Uterus (tissue), 2 donors: ENCODE measurements around the gene ICA1.

Experiments
- POLR2A ChIP-seq, 2 donors: fragments of 450-650 bp; IDR thresholded peaks; one replicate each; pipeline ENCODE4 v1.6.1; 2016; ENCODE audit warnings: antibody characterized with exemption in 2 of 2, mild to moderate bottlenecking in 1 of 2, moderate library complexity in 1 of 2
- TF ChIP-seq, protein P1 (sequence below), 4 experiments: fragments of 200-600 bp in 2 of 4; fragments of 450-650 bp in 2 of 4; sonication (generic) in 2 of 4; IDR thresholded peaks; one replicate each; pipeline ENCODE4 v1.5.1; 2016 to 2019; ENCODE audit warnings: antibody characterized with exemption in 4 of 4, mild to moderate bottlenecking in 2 of 4, moderate library complexity in 1 of 4

DNA sequence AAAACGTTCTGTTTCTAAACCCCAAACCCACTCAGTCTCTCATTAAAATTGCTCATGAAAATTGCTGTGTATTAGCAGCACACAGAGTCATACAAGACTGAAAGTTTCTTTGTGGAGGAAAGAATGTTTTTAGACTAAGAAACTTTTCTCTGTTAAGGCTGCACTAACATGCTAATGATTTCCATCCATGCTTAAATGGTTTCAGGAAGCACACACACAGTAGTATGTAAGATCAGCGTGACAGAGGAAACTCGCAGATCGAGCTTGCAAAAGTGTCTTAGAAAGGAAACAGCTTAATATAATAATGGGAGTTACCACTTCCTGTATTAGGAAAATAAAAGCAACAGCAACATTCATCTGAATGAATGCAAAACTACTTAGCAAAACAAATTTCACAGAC is 112.7 kb downstream of the ICA1 start:
- TF ChIP-seq, protein P1, sequence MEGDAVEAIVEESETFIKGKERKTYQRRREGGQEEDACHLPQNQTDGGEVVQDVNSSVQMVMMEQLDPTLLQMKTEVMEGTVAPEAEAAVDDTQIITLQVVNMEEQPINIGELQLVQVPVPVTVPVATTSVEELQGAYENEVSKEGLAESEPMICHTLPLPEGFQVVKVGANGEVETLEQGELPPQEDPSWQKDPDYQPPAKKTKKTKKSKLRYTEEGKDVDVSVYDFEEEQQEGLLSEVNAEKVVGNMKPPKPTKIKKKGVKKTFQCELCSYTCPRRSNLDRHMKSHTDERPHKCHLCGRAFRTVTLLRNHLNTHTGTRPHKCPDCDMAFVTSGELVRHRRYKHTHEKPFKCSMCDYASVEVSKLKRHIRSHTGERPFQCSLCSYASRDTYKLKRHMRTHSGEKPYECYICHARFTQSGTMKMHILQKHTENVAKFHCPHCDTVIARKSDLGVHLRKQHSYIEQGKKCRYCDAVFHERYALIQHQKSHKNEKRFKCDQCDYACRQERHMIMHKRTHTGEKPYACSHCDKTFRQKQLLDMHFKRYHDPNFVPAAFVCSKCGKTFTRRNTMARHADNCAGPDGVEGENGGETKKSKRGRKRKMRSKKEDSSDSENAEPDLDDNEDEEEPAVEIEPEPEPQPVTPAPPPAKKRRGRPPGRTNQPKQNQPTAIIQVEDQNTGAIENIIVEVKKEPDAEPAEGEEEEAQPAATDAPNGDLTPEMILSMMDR (IDR thresholded peaks at IDR 0.05) = no peak
- no peak for TF ChIP-seq POLR2A (IDR thresholded peaks at IDR 0.05)
